ENCODE measurements around the gene DDX18.

Gene DDX18

GRCh38 chr2:117856415-117857210 lies 42.1 kb downstream of the DDX18 start:
- ChIA-PET CTCF (interaction anchor here (1.0 to 1.7 kb wide), 4 partner anchors 10 to 147 kb away, joined by 4 to 6 read pairs (median 4); partner anchors contain the start of gene DDX18), POLR2A (no interaction called here)
- no peak for DNase-seq (ENCODE audit: extremely low spot score)
- no peak for TF ChIP-seq CTCF (IDR thresholded peaks at IDR 0.05; ENCODE audit: control extremely low read depth, extremely low read depth, low read depth, missing control alignments)

- POLR2A ChIA-PET: no interaction called here
- peak; percentile 4 for DNase-seq (ENCODE audit: extremely low spot score)
- CTCF ChIA-PET: no interaction called here
- no peak for TF ChIP-seq CTCF (IDR thresholded peaks at IDR 0.05; ENCODE audit: control extremely low read depth, extremely low read depth, low read depth, missing control alignments)
These were observed 43.8 kb downstream of the DDX18 start for GRCh38 chr2:117858336-117858735.

- DNase-seq (ENCODE audit: extremely low spot score): peak; percentile 10
- ChIA-PET CTCF (no interaction called here), POLR2A (no interaction called here)
- no peak for TF ChIP-seq CTCF (IDR thresholded peaks at IDR 0.05; ENCODE audit: control extremely low read depth, extremely low read depth, low read depth, missing control alignments)
These were observed 44.5 kb downstream of the DDX18 start for GRCh38 chr2:117858892-117859531.

GRCh38 chr2:117859532-117859911 lies 45.0 kb downstream of the DDX18 start:
- POLR2A ChIA-PET: no interaction called here
- TF ChIP-seq CTCF (IDR thresholded peaks at IDR 0.05; ENCODE audit: control extremely low read depth, extremely low read depth, low read depth, missing control alignments): no peak

GRCh38 chr2:117859924-117860647 lies 45.6 kb downstream of the DDX18 start:
- ChIA-PET POLR2A (no interaction called here), CTCF (no interaction called here)
- no peak for TF ChIP-seq CTCF (IDR thresholded peaks at IDR 0.05; ENCODE audit: control extremely low read depth, extremely low read depth, low read depth, missing control alignments)
- peak; percentile 4 for DNase-seq (ENCODE audit: extremely low spot score)

More at GRCh38 chr2:117859532-117859911, 45.0 kb downstream of the DDX18 start:
- peak; percentile 6 for DNase-seq (ENCODE audit: extremely low spot score)
- CTCF ChIA-PET: no interaction called here

GRCh38 chr2:117862459-117862858 lies 48.0 kb downstream of the DDX18 start:
- ChIA-PET CTCF (interaction anchor here (0.7 kb wide), 1 partner anchor 9 kb away, joined by 3 read pairs; no protein-coding TSS in a partner anchor), POLR2A (no interaction called here)
- TF ChIP-seq CTCF (IDR thresholded peaks at IDR 0.05; ENCODE audit: control extremely low read depth, extremely low read depth, low read depth, missing control alignments): no peak
- DNase-seq (ENCODE audit: extremely low spot score): no peak
